Large intestine (tissue), 3 donors: ENCODE data around the gene CNOT1. TPM values are rescaled to one million over a fixed set of nuclear protein-coding genes. Genes with fewer than 3 reads are reported as not detected.
"Not testable (repeated sequence)": the region's sequence is repeated elsewhere in the genome, so short reads cannot be mapped to it uniquely, and the experiment has no call there.

Experiments used
- DNase-seq, 2 donors: peaks; one replicate each; pipeline versions ENCODE4 v3.0.0 to v3.0.0-alpha.2; 2013
- H3K27ac ChIP-seq: one replicate; pipeline ENCODE4 v1.5.1; 2013; ENCODE audit warnings: low read length
- H3K27me3 ChIP-seq: 2 replicates; pipeline ENCODE4 v1.6.1; 2013; ENCODE audit warnings: low read length; ENCODE audit not compliant: control insufficient read depth, insufficient read depth
- H3K36me3 ChIP-seq: 2 replicates; pipeline ENCODE4 v1.6.1; 2013; ENCODE audit warnings: low read length; ENCODE audit not compliant: control insufficient read depth, insufficient read depth
- H3K4me1 ChIP-seq: one replicate; pipeline ENCODE4 v1.6.1; 2013; ENCODE audit warnings: low read length; ENCODE audit not compliant: control insufficient read depth, insufficient read depth
- H3K4me3 ChIP-seq: one replicate; pipeline ENCODE4 v1.5.1; 2013; ENCODE audit warnings: low read length
- H3K9me3 ChIP-seq: one replicate; pipeline ENCODE4 v1.6.1; 2013; ENCODE audit warnings: mild to moderate bottlenecking, low read depth, low read length, moderate library complexity; ENCODE audit not compliant: control insufficient read depth
- WGBS: methylation state at CpG from one replicate; pipeline ENCODE4 v1.1.5; 2013; ENCODE audit warnings: low lambda C conversion rate; ENCODE audit not compliant: insufficient coverage; 5-methylcytosine and 5-hydroxymethylcytosine counted together
- polyA plus RNA-seq: library from polyadenylated mRNA; unstranded; fragments of 120-200 nt; gene quantifications from one replicate; pipeline ENCODE4 v1.2.1, GENCODE V29; 2013

Gene CNOT1
- polyA plus RNA-seq, 1 donor: 171 TPM

- H3K36me3 ChIP-seq: peaks cover 50% of the 10 kb centered on the region
- no CpG with 5 or more reads among the region's 6 CpGs for WGBS
- DNase-seq: no peak
Observed at GRCh38 chr16:58614860-58615259, 14.8 kb downstream of the CNOT1 start.

GRCh38 chr16:58614212-58614611 lies 15.4 kb downstream of the CNOT1 start:
- H3K27ac ChIP-seq: no peak overlapping the region
- peaks cover 52% of the 10 kb centered on the region for H3K36me3 ChIP-seq
- no peaks in the 10 kb centered on the region for H3K4me1 ChIP-seq
- WGBS: no CpG with 5 or more reads among the region's 6 CpGs
- no peaks in the 10 kb centered on the region for H3K27me3 ChIP-seq
- H3K9me3 ChIP-seq: no peaks in the 10 kb centered on the region
- no peak for DNase-seq
- H3K4me3 ChIP-seq: no peak overlapping the region

More at GRCh38 chr16:58614860-58615259, 14.8 kb downstream of the CNOT1 start:
- Histone ChIP-seq H3K4me1 (no peaks in the 10 kb centered on the region), H3K27me3 (no peaks in the 10 kb centered on the region), H3K27ac (no peak overlapping the region), H3K9me3 (no peaks in the 10 kb centered on the region), H3K4me3 (no peak overlapping the region)

- no CpG with 5 or more reads among the region's 7 CpGs for WGBS
- not testable (repeated sequence) for H3K4me1 ChIP-seq, DNase-seq, H3K4me3 ChIP-seq, H3K9me3 ChIP-seq, H3K27ac ChIP-seq, H3K27me3 ChIP-seq
- H3K36me3 ChIP-seq: peaks cover 49% of the 10 kb centered on the region
Observed at GRCh38 chr16:58612965-58613364, 16.7 kb downstream of the CNOT1 start.

GRCh38 chr16:58608601-58609136 lies 21.0 kb downstream of the CNOT1 start:
- WGBS: no CpG with 5 or more reads among the region's 8 CpGs
- Histone ChIP-seq H3K36me3 (peaks cover 33% of the 10 kb centered on the region), H3K27me3 (no peaks in the 10 kb centered on the region), H3K4me3 (no peak overlapping the region), H3K27ac (no peak overlapping the region), H3K4me1 (no peaks in the 10 kb centered on the region), H3K9me3 (no peaks in the 10 kb centered on the region)
- DNase-seq: no peak

- Histone ChIP-seq H3K9me3 (no peaks in the 10 kb centered on the region), H3K27me3 (no peaks in the 10 kb centered on the region), H3K4me1 (no peaks in the 10 kb centered on the region), H3K27ac (no peak overlapping the region), H3K36me3 (peaks cover 31% of the 10 kb centered on the region), H3K4me3 (no peak overlapping the region)
- DNase-seq: no peak
- WGBS: no CpG with 5 or more reads among the region's 7 CpGs
Observed at GRCh38 chr16:58605562-58605961, 24.1 kb downstream of the CNOT1 start.

- H3K4me1 ChIP-seq: no peaks in the 10 kb centered on the region
- WGBS: 80% methylated on average over 1 of the region's 4 CpGs
- no peak for DNase-seq
- no peaks in the 10 kb centered on the region for H3K9me3 ChIP-seq
- no peak overlapping the region for H3K4me3 ChIP-seq
- peaks cover 73% of the 10 kb centered on the region for H3K36me3 ChIP-seq
- no peak overlapping the region for H3K27ac ChIP-seq
- no peaks in the 10 kb centered on the region for H3K27me3 ChIP-seq
Observed at GRCh38 chr16:58591083-58591482, 38.5 kb downstream of the CNOT1 start.

- Histone ChIP-seq H3K4me1 (no peaks in the 10 kb centered on the region), H3K36me3 (peaks cover 79% of the 10 kb centered on the region), H3K4me3 (no peak overlapping the region), H3K27me3 (no peaks in the 10 kb centered on the region), H3K27ac (no peak overlapping the region), H3K9me3 (no peaks in the 10 kb centered on the region)
- no peak for DNase-seq
- 100% methylated on average over 1 of the region's 10 CpGs for WGBS
Observed at GRCh38 chr16:58589326-58589905, 40.2 kb downstream of the CNOT1 start.

GRCh38 chr16:58588406-58588805 lies 41.2 kb downstream of the CNOT1 start:
- no peaks in the 10 kb centered on the region for H3K4me1 ChIP-seq
- no peak overlapping the region for H3K4me3 ChIP-seq
- no peak overlapping the region for H3K27ac ChIP-seq
- H3K36me3 ChIP-seq: peaks cover 81% of the 10 kb centered on the region
- no CpG with 5 or more reads among the region's 3 CpGs for WGBS
- H3K27me3 ChIP-seq: no peaks in the 10 kb centered on the region
- DNase-seq: no peak
- H3K9me3 ChIP-seq: no peaks in the 10 kb centered on the region

GRCh38 chr16:58586340-58587030 lies 43.1 kb downstream of the CNOT1 start:
- peaks cover 84% of the 10 kb centered on the region for H3K36me3 ChIP-seq
- H3K27ac ChIP-seq: no peak overlapping the region
- 88% methylated on average over 4 of the region's 7 CpGs for WGBS
- no peak for DNase-seq
- no peaks in the 10 kb centered on the region for H3K9me3 ChIP-seq
- no peaks in the 10 kb centered on the region for H3K27me3 ChIP-seq
- H3K4me3 ChIP-seq: no peak overlapping the region
- H3K4me1 ChIP-seq: no peaks in the 10 kb centered on the region

GRCh38 chr16:58584831-58585505 lies 44.7 kb downstream of the CNOT1 start:
- Histone ChIP-seq H3K9me3 (no peaks in the 10 kb centered on the region), H3K36me3 (peaks cover 82% of the 10 kb centered on the region)

More at GRCh38 chr16:58584831-58585505, 44.7 kb downstream of the CNOT1 start:
- 100% methylated on average over 2 of the region's 8 CpGs for WGBS
- DNase-seq: no peak
- Histone ChIP-seq H3K4me1 (no peaks in the 10 kb centered on the region), H3K27me3 (no peaks in the 10 kb centered on the region), H3K27ac (no peak overlapping the region), H3K4me3 (no peak overlapping the region)
